Kidney glomerular epithelial cell (primary cell): Measurements from ENCODE around the gene GPR21.

Source experiments
- DNase-seq: peaks from one replicate; lab custom pipeline; 2025; lab: John Stamatoyannopoulos, UW

The GPR21 gene

DNA sequence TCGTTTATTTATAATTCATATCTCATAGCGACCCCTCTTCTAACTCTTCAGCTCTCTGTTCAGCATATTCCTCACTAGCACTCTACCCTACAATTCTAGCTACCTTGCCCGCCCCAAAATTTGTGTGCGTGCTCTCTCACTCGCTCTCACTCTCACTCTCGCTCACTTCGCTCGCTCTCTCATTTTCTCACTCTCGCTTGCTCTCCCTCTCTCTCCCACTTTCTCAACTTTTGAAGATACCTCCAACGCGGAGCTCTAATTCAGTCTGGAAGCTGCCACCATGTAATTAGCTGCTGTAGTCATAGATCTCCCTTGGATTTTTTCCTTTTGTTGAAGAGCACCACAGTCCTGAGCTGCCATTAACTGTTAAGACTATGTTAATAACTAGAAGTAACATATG is 30.4 kb downstream of the GPR21 start:
- no peak for DNase-seq

DNA sequence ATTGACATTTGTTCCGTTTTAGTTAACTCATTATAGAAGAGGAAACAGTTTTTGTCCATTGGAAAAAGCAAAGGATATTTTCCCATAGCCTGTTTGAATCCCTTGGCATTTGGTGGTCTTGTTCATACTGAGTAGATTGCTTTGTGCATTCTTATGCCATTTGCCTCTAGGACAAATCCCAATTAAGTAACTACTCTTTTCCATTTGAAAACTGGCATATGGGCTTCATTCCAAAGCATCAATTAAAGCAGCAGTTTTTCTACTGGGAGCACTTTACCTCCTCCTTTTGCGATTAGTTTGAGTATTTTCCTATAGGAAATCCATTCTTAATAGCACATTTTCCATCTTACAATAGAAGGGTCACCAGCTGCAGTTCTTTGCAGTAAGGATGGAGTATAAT is 31.2 kb downstream of the GPR21 start:
- no peak for DNase-seq

DNA sequence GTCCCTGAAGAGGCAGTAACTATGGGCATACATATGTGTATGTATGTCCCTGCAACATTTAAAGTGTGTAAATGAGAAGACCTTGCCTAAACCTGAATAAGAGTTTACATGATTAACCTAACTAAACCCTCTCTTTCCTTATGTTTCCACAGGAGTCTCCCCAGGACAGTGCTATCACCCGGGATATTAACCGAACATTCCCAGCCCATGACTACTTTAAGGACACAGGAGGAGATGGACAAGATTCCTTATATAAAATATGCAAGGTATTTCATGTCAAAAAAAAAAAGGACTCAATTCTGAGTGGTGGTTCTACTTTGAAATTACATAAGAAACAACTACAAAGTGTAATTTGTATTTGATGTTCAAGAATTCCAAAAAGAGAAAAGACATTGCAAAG is 31.7 kb downstream of the GPR21 start:
- DNase-seq: no peak

DNA sequence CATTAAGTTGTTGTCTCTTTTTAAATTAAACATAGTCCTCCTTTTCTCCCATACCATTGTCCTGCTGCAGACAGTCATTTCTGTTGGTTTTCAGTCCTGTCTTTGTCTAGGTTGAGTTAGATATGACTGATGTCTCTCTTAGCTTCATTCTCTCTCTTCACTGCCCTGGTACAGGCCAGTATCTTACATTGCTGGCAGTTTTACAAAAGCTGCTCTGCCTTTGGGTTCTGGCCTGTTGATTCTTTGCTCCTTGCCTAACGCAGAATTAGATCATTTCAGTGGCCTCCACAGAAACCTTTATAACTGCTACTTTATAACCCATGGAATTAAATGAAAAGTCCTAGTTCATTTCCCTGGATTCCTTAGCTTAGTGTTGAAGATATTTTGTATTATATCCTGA is 33.7 kb downstream of the GPR21 start:
- DNase-seq: no peak

DNA sequence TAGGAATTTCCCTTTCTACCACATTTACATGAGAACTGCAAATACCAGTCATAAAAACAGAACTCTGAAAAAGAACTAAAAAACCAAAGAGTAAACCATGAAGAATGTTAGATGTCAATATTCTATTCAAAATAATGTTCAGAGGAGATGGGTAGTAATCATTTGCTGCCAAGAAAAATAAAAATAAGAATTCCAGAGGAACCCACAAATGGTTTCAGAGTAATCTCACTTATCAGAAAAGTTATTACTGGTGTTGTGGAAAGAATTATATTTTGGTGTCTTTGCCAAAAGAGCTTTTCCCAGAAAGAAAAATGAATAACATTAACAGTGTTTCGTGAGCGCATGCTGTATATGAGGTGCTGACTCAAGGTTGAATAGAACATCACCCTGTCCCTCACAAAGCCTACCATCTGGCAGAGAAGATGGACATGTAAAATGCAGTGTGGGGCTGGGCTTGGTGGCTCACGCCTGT is 35.6 kb downstream of the GPR21 start:
- DNase-seq: peak; percentile 35

DNA sequence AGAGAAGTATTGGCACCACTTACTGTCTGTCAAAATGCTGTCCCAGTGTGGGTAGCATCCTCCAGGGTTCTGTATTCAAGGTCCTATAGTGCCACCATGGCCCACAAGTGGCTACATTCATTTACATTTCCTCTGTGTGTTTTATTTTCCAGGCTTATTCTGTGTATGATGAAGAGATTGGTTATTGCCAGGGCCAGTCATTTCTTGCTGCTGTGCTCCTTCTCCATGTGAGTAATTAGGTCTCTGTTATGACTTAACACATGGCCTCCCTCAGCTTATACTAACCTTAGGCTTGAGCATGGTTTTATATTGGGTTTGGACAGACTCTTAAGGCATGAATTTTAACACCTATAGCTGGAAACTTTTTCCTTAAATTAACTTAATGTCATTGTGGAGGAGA is 36.7 kb downstream of the GPR21 start:
- no peak for DNase-seq

DNA sequence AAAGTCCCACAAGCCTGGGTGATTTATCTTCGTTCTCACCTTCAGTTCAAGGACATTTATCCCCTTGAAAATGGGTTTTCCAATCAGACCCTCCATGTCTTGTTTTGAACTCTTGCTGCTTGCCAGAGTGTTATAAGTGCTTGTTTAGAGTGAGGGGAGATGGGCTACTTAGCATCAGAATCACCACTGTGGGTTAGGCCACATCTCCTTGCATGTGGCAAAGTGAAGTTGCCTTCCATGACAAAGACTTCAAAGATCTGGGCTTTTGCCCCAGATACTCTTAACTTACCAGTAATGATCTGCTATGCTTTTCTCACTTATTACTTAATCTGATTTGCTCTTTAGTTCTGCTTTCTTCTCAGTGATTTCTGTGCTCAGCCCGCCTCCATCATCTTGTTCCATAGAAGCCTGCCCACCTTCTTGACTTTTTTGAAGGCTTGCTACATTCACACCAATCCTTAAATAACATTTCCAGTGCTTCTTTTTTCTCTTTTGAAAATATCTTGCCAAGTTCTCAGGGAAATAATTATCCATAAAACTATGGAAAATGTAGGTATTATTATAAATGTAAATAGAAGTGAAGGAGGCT is 39.0 kb downstream of the GPR21 start:
- no peak for DNase-seq

DNA sequence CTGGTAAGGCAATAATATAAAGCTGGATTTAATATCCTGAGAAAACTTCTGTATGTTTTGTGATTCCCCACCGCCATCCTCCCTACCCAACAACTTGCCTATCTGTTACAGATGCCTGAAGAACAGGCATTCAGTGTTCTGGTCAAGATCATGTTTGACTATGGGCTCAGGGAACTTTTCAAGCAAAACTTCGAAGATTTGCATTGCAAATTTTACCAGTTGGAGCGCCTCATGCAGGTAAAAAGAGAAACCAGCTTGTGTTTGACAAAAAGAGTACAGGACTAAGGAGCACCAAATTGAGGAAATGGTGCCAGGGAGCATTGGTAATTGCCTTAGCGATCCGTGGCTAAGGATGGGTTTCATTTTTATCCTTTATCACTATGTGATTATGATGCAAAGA is 40.0 kb downstream of the GPR21 start:
- DNase-seq: no peak

DNA sequence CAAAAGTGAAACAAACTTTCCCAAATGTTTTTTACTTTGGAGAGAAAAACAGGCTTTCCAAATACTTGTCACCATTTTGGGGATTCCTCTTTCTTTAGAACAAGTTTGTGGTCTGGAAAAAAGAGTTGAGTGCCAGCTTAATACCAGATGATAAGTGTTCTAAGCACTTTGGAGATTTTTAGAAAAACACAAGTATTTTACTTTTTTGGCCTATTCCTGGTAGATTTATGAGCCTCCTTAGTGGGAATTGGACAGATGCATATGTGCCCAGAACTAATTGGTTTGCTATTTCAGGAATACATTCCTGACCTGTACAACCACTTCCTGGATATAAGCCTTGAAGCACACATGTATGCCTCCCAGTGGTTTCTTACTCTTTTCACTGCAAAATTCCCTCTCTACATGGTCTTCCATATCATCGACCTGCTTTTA is 40.5 kb downstream of the GPR21 start:
- no peak for DNase-seq

DNA sequence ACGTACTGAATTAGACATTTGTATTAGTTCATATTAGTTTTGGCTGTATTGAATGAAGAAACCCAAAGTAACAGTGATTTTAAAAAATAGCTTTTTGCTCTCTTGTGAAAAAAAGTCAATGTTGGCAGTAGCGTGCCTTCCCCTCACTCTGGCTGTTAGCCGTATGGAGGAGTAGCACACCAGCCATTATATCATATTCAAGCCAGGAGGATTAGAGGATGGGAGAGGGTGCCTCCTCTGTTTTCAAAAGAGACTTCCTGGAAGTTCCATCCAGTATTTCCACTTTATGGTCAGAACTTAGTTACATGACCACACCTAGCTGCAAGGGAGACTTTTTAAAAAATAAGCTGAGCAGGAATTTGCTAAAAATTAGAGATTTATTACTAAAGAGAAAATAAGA is 41.2 kb downstream of the GPR21 start:
- no peak for DNase-seq

DNA sequence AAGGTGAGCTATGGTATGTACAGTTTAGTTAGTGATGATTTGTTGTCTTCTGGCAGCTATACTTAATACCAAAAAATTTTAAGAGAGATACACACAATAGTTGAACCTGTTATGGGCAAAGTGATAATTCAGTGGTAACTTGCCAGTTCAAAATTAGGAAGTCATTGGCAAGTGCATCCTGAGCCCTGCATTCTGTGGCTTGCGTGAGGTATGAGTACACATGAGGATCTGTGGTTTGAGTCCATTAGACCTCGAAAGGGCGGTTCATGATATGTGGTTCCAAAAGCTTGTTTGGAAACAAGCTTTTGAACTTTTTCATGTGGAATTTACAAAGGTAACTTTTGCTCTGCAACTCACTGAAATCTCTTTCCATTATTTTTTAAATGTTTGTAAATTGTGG is 47.0 kb downstream of the GPR21 start:
- DNase-seq: no peak

DNA sequence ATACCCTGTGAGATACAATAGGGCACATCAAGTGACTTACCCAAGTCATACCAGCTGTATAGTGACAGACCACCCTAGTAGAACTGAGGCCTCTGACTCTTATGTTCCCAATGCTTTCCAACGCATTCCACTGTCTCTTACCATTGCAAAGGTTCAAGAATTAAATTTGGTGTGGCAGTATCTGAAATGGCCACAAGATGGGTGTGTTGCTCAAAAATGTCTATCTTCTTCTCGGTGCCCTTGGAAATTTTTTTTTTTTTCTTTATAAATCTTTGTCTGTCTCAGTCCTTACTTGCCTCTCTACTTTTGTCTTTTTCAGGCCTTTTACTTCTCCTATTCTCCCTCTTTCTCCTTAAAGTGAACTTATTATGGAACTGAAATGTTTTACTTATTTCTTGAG is 48.4 kb downstream of the GPR21 start:
- DNase-seq: peak; percentile 51

DNA sequence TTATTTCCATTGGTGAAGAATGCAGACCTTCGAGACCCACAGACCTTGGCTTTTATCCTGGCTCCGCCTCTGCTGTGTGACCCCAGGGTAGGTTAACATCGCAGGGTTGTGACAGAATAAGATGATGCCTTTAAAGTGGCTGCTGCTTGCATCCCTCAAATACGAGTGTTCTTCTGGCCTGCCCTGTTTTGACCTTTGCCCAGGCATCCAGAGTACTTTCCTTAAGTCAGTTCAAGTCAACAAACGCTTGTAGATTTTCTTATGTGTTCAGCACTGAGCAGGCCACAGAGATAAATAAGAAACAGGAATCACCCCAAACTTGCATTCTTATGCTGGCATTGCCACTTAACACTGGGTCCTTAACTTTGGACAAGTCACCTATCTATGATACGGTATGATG is 50.2 kb downstream of the GPR21 start:
- DNase-seq: no peak

DNA sequence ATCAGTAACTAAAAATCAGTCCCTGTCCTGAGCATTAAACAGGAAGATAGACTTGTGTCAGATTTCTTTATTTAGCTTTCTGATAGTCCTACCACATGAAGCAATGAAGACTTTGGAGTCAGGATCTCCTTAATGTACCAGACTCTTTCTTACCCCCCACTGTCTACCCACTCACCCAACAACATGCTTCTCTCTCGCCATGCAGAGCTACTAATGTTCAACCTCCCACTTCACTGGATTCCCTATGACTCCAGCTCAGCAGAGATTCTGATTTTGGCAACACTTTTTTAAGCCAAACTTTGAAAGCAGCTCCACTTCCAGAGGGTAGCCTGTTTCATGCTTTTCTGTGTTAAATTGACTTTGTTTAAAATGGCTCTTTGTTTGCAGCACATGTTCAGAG is 50.8 kb downstream of the GPR21 start:
- DNase-seq: no peak
